GM21528 (cell line): ENCODE measurements around the gene LPCAT1.
"Not testable (repeated sequence)": the region's sequence is repeated elsewhere in the genome, so short reads cannot be mapped to it uniquely, and the experiment has no call there.

ENCODE experiments used
- ATAC-seq: cut with Tn5 transposase; IDR thresholded peaks from one replicate; pipeline ENCODE4 v1.9.1; 2021; ENCODE audit warnings: mild to moderate bottlenecking, moderate library complexity; ENCODE audit not compliant: unreplicated experiment, low FRiP score

The LPCAT1 gene

GRCh38 chr5:1471997-1472963, 51.5 kb downstream of the LPCAT1 start:
- ATAC-seq, result no peak

GRCh38 chr5:1471240-1471853, 52.4 kb downstream of the LPCAT1 start:
- no peak for ATAC-seq

- no peak for ATAC-seq
These were observed 53.0 kb downstream of the LPCAT1 start for GRCh38 chr5:1470762-1471211.

GRCh38 chr5:1468629-1469527, 54.9 kb downstream of the LPCAT1 start:
- no peak for ATAC-seq

- no peak for ATAC-seq
These were observed 55.5 kb downstream of the LPCAT1 start for GRCh38 chr5:1468247-1468612.

GRCh38 chr5:1467341-1468246, 56.2 kb downstream of the LPCAT1 start:
- ATAC-seq, result no peak

GRCh38 chr5:1466631-1467265, 57.0 kb downstream of the LPCAT1 start:
- ATAC-seq, result no peak

- no peak for ATAC-seq
These were observed 57.7 kb downstream of the LPCAT1 start for GRCh38 chr5:1465966-1466471.

GRCh38 chr5:1465117-1465516, 58.6 kb downstream of the LPCAT1 start:
- no peak for ATAC-seq

- ATAC-seq, result no peak
These were observed 59.2 kb downstream of the LPCAT1 start for GRCh38 chr5:1464511-1464910.

GRCh38 chr5:1464096-1464446, 59.7 kb downstream of the LPCAT1 start:
- no peak for ATAC-seq

- ATAC-seq, result no peak
These were observed 60.2 kb downstream of the LPCAT1 start for GRCh38 chr5:1463326-1464095.

- no peak for ATAC-seq
These were observed 61.4 kb downstream of the LPCAT1 start for GRCh38 chr5:1462358-1462757.

- no peak for ATAC-seq
These were observed 62.4 kb downstream of the LPCAT1 start for GRCh38 chr5:1461396-1461795.

- ATAC-seq, result no peak
These were observed 63.6 kb downstream of the LPCAT1 start for GRCh38 chr5:1460054-1460682.

- not testable (repeated sequence) for ATAC-seq
These were observed 64.3 kb downstream of the LPCAT1 start for GRCh38 chr5:1459435-1459834.

GRCh38 chr5:1456110-1456881, 67.5 kb downstream of the LPCAT1 start:
- ATAC-seq, result not testable (repeated sequence)
